Measurements from ENCODE around the gene MAP3K4. TPM values are rescaled to one million over a fixed set of nuclear protein-coding genes. Genes with fewer than 3 reads are reported as not detected.

Gene MAP3K4
- total RNA-seq, 1 donor from 2014 or later = 41.3 TPM

- no peak overlapping the region for H3K4me3 ChIP-seq (ENCODE audit: low read depth, low read length)
- DNase-seq (ENCODE audit: low read depth) (no peak), FAIRE-seq (no peak)
- H3K27me3 ChIP-seq (ENCODE audit: control insufficient read depth, insufficient read depth, low read length) = no peaks in the 10 kb centered on the region
- no peaks in the 10 kb centered on the region for H3K36me3 ChIP-seq (ENCODE audit: control insufficient read depth, insufficient read depth, low read length)
- TF ChIP-seq, protein P1, sequence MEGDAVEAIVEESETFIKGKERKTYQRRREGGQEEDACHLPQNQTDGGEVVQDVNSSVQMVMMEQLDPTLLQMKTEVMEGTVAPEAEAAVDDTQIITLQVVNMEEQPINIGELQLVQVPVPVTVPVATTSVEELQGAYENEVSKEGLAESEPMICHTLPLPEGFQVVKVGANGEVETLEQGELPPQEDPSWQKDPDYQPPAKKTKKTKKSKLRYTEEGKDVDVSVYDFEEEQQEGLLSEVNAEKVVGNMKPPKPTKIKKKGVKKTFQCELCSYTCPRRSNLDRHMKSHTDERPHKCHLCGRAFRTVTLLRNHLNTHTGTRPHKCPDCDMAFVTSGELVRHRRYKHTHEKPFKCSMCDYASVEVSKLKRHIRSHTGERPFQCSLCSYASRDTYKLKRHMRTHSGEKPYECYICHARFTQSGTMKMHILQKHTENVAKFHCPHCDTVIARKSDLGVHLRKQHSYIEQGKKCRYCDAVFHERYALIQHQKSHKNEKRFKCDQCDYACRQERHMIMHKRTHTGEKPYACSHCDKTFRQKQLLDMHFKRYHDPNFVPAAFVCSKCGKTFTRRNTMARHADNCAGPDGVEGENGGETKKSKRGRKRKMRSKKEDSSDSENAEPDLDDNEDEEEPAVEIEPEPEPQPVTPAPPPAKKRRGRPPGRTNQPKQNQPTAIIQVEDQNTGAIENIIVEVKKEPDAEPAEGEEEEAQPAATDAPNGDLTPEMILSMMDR (IDR thresholded peaks at IDR 0.05; ENCODE audit: insufficient read depth, low read length, severe bottlenecking) = no peak
Measured at GRCh38 chr6:161127071-161127740, 135.6 kb downstream of the MAP3K4 start.

DNA sequence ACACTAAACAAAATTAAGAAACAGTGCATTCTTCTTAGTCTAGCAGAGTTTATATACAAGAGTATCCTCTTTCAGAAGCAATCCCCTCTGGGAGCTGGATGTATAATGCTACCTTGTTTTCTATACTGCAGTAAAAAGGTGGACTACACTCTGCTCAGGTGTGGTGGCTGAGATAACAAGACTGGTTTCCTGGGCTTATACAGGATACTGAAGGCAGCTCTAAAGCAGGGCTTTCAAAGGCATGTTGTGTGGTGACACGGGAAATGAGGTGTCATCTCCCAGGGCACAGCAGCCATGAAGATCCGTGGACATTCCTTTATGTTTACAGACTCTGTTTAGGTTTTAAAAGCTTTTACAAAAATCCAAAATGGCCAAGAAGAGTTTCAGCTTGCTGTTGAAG, 136.7 kb downstream of the MAP3K4 start:
- FAIRE-seq (no peak), DNase-seq (ENCODE audit: low read depth) (no peak)
- TF ChIP-seq, protein P1 (IDR thresholded peaks at IDR 0.05; ENCODE audit: insufficient read depth, low read length, severe bottlenecking) = no peak
- Histone ChIP-seq H3K27me3 (ENCODE audit: control insufficient read depth, insufficient read depth, low read length) (no peaks in the 10 kb centered on the region), H3K36me3 (ENCODE audit: control insufficient read depth, insufficient read depth, low read length) (no peaks in the 10 kb centered on the region), H3K4me3 (ENCODE audit: low read depth, low read length) (no peak overlapping the region)

DNA sequence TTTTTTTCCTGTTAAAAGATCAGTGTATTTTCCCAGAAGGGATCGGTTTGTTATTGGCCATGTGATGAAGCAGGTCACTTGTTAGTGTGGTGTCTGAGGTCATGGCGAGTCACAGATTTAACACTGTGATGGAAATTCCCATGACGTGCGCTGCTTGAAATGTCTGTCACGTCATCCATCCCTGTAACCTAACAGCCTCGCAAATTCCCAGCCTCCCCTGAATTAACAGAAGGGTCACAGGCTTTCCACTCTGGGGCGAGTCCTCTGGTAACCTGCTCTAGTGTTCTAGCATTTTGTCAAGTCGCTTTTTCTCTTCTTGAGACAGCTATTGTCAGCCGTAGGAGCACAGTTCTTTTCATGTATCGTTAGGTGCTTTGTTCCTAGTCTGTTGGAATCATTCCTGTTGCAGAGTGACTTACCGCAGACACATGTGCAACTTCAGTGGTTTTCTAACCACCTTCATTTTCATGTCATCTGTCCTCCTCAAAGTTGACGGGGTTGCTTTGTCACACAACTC, 137.2 kb downstream of the MAP3K4 start:
- Histone ChIP-seq H3K36me3 (ENCODE audit: control insufficient read depth, insufficient read depth, low read length) (no peaks in the 10 kb centered on the region), H3K4me3 (ENCODE audit: low read depth, low read length) (no peak overlapping the region), H3K27me3 (ENCODE audit: control insufficient read depth, insufficient read depth, low read length) (no peaks in the 10 kb centered on the region)
- FAIRE-seq = no peak
- peak; percentile 67 for DNase-seq (ENCODE audit: low read depth)
- TF ChIP-seq, protein P1 (IDR thresholded peaks at IDR 0.05; ENCODE audit: insufficient read depth, low read length, severe bottlenecking) = no peak

DNA sequence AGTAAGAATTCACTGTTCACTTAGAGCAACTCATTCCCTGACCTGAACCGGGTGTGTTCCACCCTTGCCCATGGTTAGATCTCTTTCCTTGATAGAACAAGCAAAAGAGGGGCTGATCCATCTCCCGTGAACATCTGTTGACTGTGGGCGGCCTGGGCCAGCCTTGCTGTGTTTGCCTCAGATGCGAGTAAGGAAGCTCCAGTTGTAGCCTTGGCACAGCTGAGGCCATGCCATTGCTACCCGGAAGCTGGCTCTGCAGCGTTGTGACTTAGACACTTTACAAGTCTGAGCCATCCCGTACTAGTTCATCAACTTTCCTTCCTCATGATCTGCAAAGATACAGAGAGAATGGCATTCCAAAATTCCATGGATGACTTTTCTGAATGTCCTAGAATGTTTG, 139.0 kb downstream of the MAP3K4 start:
- Histone ChIP-seq H3K36me3 (ENCODE audit: control insufficient read depth, insufficient read depth, low read length) (no peaks in the 10 kb centered on the region), H3K4me3 (ENCODE audit: low read depth, low read length) (no peak overlapping the region), H3K27me3 (ENCODE audit: control insufficient read depth, insufficient read depth, low read length) (no peaks in the 10 kb centered on the region)
- TF ChIP-seq, protein P1 (IDR thresholded peaks at IDR 0.05; ENCODE audit: insufficient read depth, low read length, severe bottlenecking) = no peak
- DNase-seq (ENCODE audit: low read depth) (no peak), FAIRE-seq (no peak)

DNA sequence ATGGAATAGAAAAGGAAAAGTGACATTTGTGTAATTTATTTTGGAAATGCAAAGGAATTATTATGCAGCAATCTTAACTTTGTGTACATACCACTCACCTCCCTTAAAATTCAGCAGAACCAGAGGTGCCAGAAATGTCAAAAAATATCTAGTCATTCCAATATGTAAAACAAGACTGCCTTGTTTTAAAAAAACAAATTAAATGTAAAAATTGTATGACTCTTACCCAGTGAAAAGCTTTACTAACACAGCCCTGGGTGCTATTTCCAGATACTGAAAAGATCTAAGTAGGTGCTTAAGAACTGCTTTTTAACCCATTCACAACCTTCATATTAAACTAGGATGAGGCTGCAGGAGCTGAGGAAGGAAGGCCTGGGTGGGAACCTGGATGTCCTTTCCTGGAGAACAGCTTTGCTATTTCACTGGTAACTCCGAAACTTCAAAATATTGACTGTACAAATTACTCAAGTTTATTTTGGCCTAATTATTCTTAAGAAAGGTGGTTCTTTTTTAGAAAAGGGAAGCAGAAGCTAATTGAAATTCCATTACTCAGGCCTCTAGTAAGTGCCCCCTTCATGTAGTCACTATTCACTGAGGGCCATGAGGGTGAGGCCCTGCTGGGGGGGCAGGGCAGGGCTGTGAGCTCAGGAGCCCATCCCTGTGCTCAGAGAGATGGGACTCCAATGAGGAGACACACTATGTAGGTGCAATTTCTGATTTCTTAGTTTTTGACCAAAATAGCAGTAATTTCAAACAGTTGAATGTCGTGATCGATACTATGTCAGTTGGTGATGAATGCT, 139.6 kb downstream of the MAP3K4 start:
- TF ChIP-seq, protein P1 (IDR thresholded peaks at IDR 0.05; ENCODE audit: insufficient read depth, low read length, severe bottlenecking) = no peak
- H3K27me3 ChIP-seq (ENCODE audit: control insufficient read depth, insufficient read depth, low read length) = no peaks in the 10 kb centered on the region
- H3K4me3 ChIP-seq (ENCODE audit: low read depth, low read length) = no peak overlapping the region
- FAIRE-seq (no peak), DNase-seq (ENCODE audit: low read depth) (no peak)
- H3K36me3 ChIP-seq (ENCODE audit: control insufficient read depth, insufficient read depth, low read length) = no peaks in the 10 kb centered on the region
